SIG-M5 treated with dmso at 0.1 percent for 504 hours (cell line): ENCODE measurements around the gene S100A9.
A peak's percentile ranks its signal among the peaks of the same experiment; 100 is the strongest.
"Not testable (repeated sequence)": the region's sequence is repeated elsewhere in the genome, so short reads cannot be mapped to it uniquely, and the experiment has no call there.

Experiments
- DNase-seq: peaks from one replicate; lab custom pipeline; 2025; ENCODE audit not compliant: unreplicated experiment; lab: John Stamatoyannopoulos, UW

Gene S100A9

DNA sequence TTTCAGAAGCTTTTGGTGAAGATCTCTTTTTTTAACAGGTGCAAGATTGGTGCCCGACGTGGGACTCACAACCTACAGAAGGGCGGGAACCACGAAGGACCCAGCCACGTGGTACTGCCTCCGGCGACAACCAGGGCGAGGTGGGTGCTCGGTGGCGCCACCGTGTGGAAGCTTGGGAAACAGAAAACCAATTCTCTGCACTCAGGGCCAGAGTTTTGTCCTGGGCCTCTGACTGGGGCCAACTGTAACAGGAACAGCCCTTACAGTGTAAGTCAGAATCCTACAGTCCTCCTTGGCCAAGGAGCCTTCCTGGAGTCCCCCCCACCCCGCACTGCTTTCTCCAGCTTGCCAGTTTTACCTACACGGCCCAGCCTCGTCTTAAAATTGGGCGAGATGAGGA, 47.1 kb downstream of the S100A9 start:
- peak; percentile 34 for DNase-seq

GRCh38 chr1:153405825-153406599, 48.4 kb downstream of the S100A9 start:
- not testable (repeated sequence) for DNase-seq

- not testable (repeated sequence) for DNase-seq
Measured at GRCh38 chr1:153407274-153407673, 49.6 kb downstream of the S100A9 start.
